Stimulated activated memory B cell treated with anti-CD40 and anti-IgM and Interleukin-4, amounts not matched to agents 10 μg/mL and 1 μg/mL and 100 μg/mL, for 72 hours (primary cell): ENCODE measurements around the gene CTIF.

ENCODE experiments used
- ATAC-seq: fragments of 150-1000 bp; cut with Tn5 transposase; 2 replicates; pipeline ENCODE4 v1.10.0; 2021
- H3K27ac Mint-ChIP-seq: one replicate; pipeline ENCODE4 v1.8.0; 2022; ENCODE audit warnings: mild to moderate bottlenecking, mixed read lengths
- H3K27me3 Mint-ChIP-seq: one replicate; pipeline ENCODE4 v1.8.0; 2022; ENCODE audit warnings: mixed read lengths
- H3K36me3 Mint-ChIP-seq: one replicate; pipeline ENCODE4 v1.8.0; 2022; ENCODE audit warnings: mixed read lengths
- H3K4me1 Mint-ChIP-seq: one replicate; pipeline ENCODE4 v1.8.0; 2022; ENCODE audit warnings: mixed read lengths
- H3K4me3 Mint-ChIP-seq: one replicate; pipeline ENCODE4 v1.8.0; 2022; ENCODE audit warnings: mild to moderate bottlenecking, moderate library complexity, mixed read lengths
- H3K9me3 Mint-ChIP-seq: one replicate; pipeline ENCODE4 v1.8.0; 2022; ENCODE audit warnings: mixed read lengths

CTIF gene

DNA sequence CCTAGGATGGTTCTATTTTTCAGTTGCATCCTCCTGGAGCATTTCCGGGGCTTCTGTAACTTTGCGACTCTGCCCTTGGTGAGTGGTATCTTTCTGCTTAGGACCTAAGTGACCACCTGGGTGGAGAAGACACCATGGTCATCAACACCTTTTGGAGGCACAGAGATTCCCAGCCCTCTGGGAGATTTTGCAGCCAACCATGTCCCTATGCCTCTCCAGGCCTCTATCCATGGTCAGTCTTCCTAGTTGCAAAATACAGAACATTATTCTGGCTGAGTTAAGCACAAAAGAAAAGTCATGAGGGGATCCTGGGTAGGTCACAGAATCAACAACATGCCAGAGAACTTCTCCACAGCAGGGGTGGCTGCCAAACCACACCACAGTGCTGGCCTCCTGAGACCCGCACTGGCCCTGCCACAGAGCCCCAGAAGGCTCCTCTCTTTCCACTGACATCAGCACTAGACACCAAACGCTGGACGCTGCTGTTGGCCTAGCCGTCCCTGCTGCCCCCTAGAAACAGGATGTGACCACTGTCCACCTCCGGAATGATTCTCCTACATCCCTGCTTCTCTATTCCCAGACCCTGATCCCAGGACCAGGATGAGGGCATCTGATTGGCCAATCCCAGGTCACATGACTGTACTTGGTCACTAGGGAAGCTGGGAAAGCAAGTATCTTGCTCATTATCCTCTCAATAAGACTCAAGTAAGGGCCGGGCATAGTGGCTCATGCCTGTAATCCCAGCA is 364.2 kb downstream of the CTIF start:
- ATAC-seq: no peak
- Mint-ChIP-seq H3K27me3 (no peaks in the 10 kb centered on the region), H3K9me3 (peaks cover 16% of the 10 kb centered on the region), H3K4me3 (no peak overlapping the region), H3K36me3 (peaks cover 16% of the 10 kb centered on the region), H3K4me1 (peaks cover 12% of the 10 kb centered on the region), H3K27ac (no peak overlapping the region)

DNA sequence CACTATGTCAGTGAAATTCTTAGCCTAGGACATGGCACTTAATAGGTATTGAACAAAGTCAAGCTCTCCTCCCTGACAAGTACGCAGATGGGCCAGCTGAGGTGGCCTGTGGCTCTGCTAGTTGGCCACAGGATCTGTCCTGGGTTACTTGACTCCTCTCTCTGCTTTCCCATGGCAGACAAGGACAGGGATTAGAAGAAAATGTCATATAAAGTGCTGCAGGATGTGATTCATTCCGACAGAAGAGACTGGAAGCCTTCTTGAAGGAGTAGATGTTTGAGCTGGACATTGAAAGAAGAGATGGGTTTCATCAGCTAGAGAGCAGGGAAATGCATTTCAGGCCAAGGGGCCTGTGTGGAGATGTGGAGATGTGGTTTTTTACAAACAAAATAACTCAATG is 365.3 kb downstream of the CTIF start:
- Mint-ChIP-seq H3K27ac (no peak overlapping the region), H3K27me3 (no peaks in the 10 kb centered on the region), H3K9me3 (peaks cover 16% of the 10 kb centered on the region), H3K4me1 (peaks cover 16% of the 10 kb centered on the region), H3K36me3 (peaks cover 16% of the 10 kb centered on the region), H3K4me3 (no peak overlapping the region)
- ATAC-seq: no peak

DNA sequence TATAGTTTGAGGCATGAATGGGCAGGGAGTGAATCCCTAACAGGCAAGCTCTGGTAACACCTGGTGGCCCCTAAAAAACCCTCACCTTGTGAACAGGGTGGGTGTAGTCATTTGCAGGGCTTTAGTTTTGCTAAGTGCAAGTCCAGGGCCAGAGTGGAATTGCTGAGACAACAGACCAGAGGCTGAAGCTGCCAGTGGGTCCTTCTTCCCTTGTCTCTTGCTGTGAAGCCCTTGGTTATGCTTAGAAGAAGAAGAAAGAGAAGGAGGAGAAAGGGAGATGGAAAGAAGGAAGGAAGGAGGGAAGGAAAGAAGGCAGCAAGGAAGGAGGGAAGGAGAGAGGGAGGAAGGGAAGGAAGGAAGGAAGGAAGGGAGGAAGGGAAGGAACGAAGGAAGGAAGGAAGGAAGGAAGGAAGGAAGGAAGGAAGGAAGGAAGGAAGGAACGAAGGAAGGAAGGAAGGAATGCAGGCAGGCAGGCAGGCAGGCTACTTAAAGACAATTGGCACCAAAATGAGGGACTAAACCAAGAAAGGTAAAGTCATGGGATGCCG is 366.1 kb downstream of the CTIF start:
- ATAC-seq: no peak
- Mint-ChIP-seq H3K27me3 (no peaks in the 10 kb centered on the region), H3K9me3 (peaks cover 16% of the 10 kb centered on the region), H3K4me3 (no peak overlapping the region), H3K27ac (no peak overlapping the region), H3K4me1 (peaks cover 11% of the 10 kb centered on the region), H3K36me3 (peaks cover 16% of the 10 kb centered on the region)

DNA sequence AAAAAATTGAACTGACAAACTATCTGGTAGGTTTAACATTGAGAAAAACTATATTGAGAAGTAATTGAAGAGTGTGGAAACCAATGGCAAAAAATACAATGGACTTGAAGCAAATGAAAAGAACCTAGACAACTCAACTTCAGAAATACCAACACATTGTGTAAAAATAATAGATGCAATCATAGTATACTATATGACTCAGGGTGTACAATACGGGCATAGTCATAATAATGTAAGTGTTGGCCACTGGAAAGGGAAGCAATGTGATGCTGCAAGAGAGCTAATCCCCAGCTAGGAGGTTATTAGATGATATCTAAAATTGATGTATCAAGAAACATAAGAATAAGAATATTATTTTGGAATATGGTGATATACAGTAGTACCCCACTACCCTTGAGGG is 366.7 kb downstream of the CTIF start:
- Mint-ChIP-seq H3K4me3 (no peak overlapping the region), H3K9me3 (peaks cover 16% of the 10 kb centered on the region), H3K27ac (no peak overlapping the region), H3K4me1 (peaks cover 6% of the 10 kb centered on the region), H3K27me3 (no peaks in the 10 kb centered on the region), H3K36me3 (peaks cover 16% of the 10 kb centered on the region)
- ATAC-seq: no peak

DNA sequence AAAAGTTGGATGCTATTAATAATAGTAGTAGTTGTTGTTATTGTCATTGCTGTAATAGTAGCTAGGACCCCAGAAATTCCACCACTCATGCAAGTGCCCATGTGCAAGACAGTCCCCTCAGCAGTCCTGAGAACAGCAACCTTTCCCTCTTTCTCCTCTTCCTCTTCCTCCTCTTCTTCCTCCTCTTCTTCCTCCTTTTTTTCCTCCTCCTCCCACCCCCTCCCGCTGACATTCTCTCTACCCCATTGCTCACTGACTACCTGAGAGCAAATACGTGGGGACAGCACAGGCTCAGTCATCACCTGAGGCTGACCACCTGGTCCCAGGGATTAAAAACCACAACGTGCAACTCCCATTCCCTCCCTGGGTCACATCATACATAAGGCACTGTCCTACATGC is 370.1 kb downstream of the CTIF start:
- no peak overlapping the region for H3K27ac Mint-ChIP-seq
- H3K9me3 Mint-ChIP-seq: peaks cover 13% of the 10 kb centered on the region
- H3K4me1 Mint-ChIP-seq: peaks cover 6% of the 10 kb centered on the region
- no peak overlapping the region for H3K4me3 Mint-ChIP-seq
- H3K36me3 Mint-ChIP-seq: peaks cover 16% of the 10 kb centered on the region
- H3K27me3 Mint-ChIP-seq: no peaks in the 10 kb centered on the region
- no peak for ATAC-seq

DNA sequence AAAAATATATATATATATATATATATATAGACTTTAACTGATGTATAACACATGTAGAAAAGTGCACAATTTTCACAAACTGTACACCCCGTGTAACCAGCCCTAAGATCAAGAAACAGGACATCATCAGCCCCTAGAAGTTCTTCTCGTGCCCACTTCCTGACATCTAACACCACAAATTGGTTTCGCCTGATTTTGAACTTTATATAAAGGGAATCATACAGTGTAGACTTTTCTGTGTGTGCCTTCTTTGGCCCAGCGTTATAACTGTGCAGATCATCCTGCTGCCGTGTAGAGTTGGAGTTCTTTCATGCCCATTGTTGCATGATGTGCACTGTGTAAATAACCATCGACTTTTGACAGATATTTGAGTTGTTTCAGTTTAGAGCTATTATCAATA is 370.9 kb downstream of the CTIF start:
- H3K4me3 Mint-ChIP-seq: no peak overlapping the region
- peaks cover 6% of the 10 kb centered on the region for H3K4me1 Mint-ChIP-seq
- no peak for ATAC-seq
- no peak overlapping the region for H3K27ac Mint-ChIP-seq
- H3K27me3 Mint-ChIP-seq: no peaks in the 10 kb centered on the region
- peaks cover 7% of the 10 kb centered on the region for H3K9me3 Mint-ChIP-seq
- peaks cover 7% of the 10 kb centered on the region for H3K36me3 Mint-ChIP-seq

DNA sequence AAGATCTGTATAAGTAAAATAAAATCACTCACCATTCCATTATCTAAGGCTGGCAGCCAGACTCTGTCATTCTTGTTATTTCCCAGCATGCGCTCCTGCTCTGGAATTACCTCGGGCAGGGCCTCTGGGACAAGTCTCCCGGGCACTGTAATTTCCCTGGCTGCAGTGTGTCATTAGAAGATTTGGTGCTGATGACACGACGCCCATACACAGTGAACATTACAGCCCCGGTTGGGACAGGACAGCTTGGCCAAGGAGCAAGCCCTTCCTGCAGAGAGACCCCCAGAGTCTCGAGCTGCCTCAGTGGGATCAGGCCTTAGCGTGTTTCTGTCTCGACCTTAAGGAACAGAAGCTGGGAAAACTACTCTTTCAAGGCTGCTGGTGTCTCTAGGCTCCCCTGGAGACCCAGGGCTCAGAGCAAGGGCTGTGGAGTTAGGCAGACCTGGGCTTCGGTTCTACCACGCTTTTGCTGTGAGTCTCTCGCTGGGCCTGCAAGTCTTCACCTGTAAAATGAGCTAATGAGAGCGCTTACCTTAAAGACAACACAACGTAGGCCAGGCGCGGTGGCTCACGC is 372.2 kb downstream of the CTIF start:
- Mint-ChIP-seq H3K4me1 (peaks cover 6% of the 10 kb centered on the region), H3K9me3 (no peaks in the 10 kb centered on the region), H3K27me3 (no peaks in the 10 kb centered on the region), H3K4me3 (no peak overlapping the region), H3K27ac (no peak overlapping the region), H3K36me3 (no peaks in the 10 kb centered on the region)
- ATAC-seq: no peak
